ENCODE measurements around the gene TRIM49B.
"Not testable (repeated sequence)": the region's sequence is repeated elsewhere in the genome, so short reads cannot be mapped to it uniquely, and the experiment has no call there.

Gene TRIM49B, protein sequence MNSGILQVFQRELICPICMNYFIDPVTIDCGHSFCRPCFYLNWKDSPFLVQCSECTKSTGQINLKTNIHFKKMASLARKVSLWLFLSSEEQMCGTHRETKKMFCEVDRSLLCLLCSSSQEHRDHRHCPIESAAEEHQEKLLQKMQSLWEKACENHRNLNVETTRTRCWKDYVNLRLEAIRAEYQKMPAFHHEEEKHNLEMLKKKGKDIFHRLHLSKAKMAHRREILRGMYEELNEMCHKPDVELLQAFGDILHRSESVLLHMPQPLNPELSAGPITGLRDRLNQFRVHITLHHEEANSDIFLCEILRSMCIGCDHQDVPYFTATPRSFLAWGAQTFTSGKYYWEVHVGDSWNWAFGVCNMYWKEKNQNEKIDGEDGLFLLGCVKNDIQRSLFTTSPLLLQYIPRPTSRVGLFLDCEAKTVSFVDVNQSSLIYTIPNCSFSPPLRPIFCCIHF

DNA sequence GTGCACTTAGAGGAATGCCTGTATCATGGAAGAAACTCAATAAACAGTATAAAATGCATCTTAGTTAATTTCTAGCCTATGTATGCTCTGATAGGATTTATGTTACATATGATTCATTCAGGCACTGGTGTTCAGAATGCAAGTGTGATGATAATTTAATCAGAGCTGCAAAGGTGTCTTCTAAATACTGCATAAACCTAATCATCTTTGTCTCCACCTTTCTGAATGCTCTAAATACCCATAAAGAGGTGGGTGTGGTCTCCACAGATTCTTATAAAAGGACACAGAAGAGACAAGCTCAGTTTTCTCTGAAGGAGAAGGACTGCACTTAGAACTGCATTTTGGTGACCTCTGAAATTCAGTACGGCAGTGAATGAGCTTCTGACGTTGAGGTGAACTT is at the start of gene TRIM49B:
Gene TRIM49B (plus strand): TSS at position 301 of the 400 bp plus-strand sequence. CDS start 2,777 bp downstream, outside the sequence.
- DNase-seq: not testable (repeated sequence)

DNA sequence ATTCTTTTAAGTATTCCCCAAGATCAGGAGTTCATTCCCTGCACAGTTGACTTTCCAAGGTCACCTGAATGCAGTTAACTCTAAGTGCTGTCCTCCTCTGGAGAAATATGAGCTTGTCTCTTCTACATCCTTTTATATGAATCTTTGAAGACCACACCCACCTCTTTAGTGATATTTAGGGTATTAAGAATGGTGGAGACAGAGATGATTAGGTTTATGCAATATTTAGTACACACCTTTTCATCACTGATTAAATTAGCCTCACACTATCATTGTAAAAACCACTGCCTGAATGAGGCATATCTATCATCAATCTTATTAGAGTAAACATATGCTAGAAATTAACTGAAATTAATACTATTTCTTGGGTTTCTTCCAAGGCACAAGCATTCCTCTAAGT is 44.8 kb upstream of the TRIM49B start, which contains the start of gene TRIM51G:
Gene TRIM51G (minus strand): TSS at position 101 of the 400 bp plus-strand sequence. CDS start 2,190 bp downstream, outside the sequence.
- not testable (repeated sequence) for DNase-seq

DNA sequence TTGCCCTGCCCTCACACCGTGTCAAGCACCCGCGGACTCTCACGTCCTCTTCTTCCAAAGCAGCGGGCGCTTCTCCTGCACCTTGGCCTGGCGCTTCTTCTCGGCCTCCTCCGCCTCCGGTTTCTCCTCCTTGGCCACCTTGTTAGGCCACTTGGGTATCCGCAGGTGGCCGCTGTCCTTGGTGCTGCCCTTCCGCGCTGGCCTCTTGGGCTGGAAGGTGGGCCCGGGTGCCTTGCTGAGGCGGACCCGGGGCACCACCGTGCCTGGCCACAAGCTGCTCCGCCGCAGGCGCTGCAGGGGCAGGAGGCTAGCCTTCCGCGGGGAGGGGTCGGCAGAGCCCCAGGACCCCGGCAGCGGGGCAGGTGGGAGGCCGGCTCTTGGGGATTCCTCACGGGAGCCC is 19.6 kb downstream of the TRIM49B start:
- not testable (repeated sequence) for DNase-seq

DNA sequence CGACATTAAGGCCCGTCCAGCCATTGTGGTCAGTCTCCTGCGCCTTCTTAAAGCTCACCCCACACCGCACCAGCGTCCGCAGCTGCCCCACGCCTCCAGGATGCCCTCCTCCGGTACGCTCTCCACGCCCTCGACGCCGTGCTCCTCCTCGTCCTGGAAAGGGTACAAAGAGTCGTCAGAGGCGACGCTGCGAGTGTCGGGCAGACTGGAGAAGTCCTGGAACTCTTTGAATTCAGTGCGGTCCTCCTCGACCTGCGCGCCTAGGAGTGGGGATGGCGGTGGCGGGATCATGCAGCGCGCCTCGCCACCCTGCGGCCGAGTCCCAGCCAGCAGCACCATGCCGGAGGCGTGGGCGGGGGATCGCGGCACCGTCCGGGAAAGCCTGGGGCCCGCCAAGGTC is 21.2 kb downstream of the TRIM49B start:
- DNase-seq: not testable (repeated sequence)

DNA sequence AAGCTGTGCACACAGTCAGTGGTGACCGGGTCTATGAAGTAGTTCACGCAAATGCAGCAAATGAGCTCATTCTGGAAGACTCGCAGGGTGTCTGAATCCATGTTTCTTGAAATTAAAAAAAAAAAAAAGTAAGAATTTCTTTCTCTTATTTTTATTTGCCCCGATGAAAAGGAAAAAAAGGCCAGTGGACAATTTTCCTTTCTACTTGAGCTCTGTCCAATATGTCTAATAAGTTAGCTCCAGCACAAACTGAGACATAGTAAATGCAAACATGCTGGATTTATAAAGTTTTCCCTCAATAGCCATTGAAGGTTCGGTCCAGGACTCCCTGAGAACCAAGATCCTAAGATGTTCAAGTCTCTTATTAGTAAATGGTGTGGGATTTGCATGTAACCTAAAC is 30.4 kb downstream of the TRIM49B start, which contains the start of gene TRIM64C:
Gene TRIM64C (minus strand): TSS at position 101 of the 400 bp plus-strand sequence. CDS start 0 bp downstream, at position 101.
- not testable (repeated sequence) for DNase-seq

DNA sequence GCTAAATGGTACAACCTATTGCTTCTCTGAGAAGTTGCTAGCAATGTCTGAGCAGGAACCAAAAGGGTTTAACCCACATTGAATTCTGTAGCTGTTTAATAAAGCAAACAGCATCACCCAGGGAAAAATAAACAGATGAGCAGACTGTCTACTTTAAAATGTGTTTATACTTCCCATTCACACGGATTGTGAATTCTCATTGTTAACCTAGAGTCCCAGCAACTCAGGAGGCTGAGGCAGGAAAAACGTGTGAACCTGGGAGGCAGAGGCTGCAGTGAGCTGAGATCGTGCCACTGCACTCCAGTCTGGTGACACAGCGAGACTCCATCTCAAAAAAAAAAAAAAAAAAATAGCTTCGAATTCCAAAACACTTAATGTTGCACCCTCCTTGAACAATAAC is 41.3 kb downstream of the TRIM49B start:
- not testable (repeated sequence) for DNase-seq

Measured in NCI-H1092 treated with DMSO at 0.1 percent for 48 hours (cell line).